BLaER1 (cell line): ENCODE results near the gene EDAR.

Experiments
- H3K27ac ChIP-seq: shearing (Covaris generic); formaldehyde crosslinking; 2 replicates; pipeline ENCODE4 v1.8.1; 2022
- H3K27me3 ChIP-seq: shearing (Covaris generic); formaldehyde crosslinking; 2 replicates; pipeline ENCODE4 v1.8.1; 2022
- H3K36me3 ChIP-seq: shearing (Covaris generic); formaldehyde crosslinking; 2 replicates; pipeline ENCODE4 v1.8.1; 2022
- H3K4me1 ChIP-seq: shearing (Covaris generic); formaldehyde crosslinking; 2 replicates; pipeline ENCODE4 v1.8.1; 2022
- H3K4me2 ChIP-seq: shearing (Covaris generic); formaldehyde crosslinking; 2 replicates; pipeline ENCODE4 v1.8.1; 2022
- H3K4me3 ChIP-seq: shearing (Covaris generic); formaldehyde crosslinking; 2 replicates; pipeline ENCODE4 v1.8.1; 2022
- H3K9ac ChIP-seq: shearing (Covaris generic); formaldehyde crosslinking; 2 replicates; pipeline ENCODE4 v1.8.1; 2022
- H3K9me3 ChIP-seq: shearing (Covaris generic); formaldehyde crosslinking; 2 replicates; pipeline ENCODE4 v1.8.1; 2022
- H4K20me1 ChIP-seq: shearing (Covaris generic); formaldehyde crosslinking; 2 replicates; pipeline ENCODE4 v1.8.1; 2022
- Cebpa-rat ChIP-seq: shearing (Covaris generic); IDR thresholded peaks from 2 replicates; pipeline ENCODE4 v1.8.1; 2022

EDAR gene

GRCh38 chr2:108921096-108922030, 67.7 kb downstream of the EDAR start:
- Histone ChIP-seq H3K4me1 (peaks cover 39% of the 10 kb centered on the region), H3K36me3 (no peaks in the 10 kb centered on the region), H4K20me1 (no peaks in the 10 kb centered on the region), H3K9ac (no peak overlapping the region), H3K27me3 (no peaks in the 10 kb centered on the region), H3K4me2 (no peak overlapping the region), H3K4me3 (no peak overlapping the region), H3K9me3 (no peaks in the 10 kb centered on the region), H3K27ac (no peak overlapping the region)
- TF ChIP-seq Cebpa-rat = no peak

- no peak for TF ChIP-seq Cebpa-rat
- no peak overlapping the region for H3K27ac ChIP-seq
- H4K20me1 ChIP-seq = no peaks in the 10 kb centered on the region
- no peaks in the 10 kb centered on the region for H3K36me3 ChIP-seq
- no peak overlapping the region for H3K4me2 ChIP-seq
- no peak overlapping the region for H3K4me3 ChIP-seq
- peaks cover 44% of the 10 kb centered on the region for H3K4me1 ChIP-seq
- no peaks in the 10 kb centered on the region for H3K27me3 ChIP-seq
- H3K9me3 ChIP-seq = no peaks in the 10 kb centered on the region
- no peak overlapping the region for H3K9ac ChIP-seq
Observed at GRCh38 chr2:108920686-108921085, 68.3 kb downstream of the EDAR start.

GRCh38 chr2:108919571-108920373, 69.2 kb downstream of the EDAR start:
- Histone ChIP-seq H3K27ac (no peak overlapping the region), H3K9me3 (no peaks in the 10 kb centered on the region), H3K36me3 (no peaks in the 10 kb centered on the region), H3K27me3 (no peaks in the 10 kb centered on the region), H3K9ac (no peak overlapping the region), H3K4me1 (peaks cover 53% of the 10 kb centered on the region), H3K4me2 (no peak overlapping the region), H4K20me1 (no peaks in the 10 kb centered on the region), H3K4me3 (no peak overlapping the region)
- TF ChIP-seq Cebpa-rat = no peak

- no peaks in the 10 kb centered on the region for H3K9me3 ChIP-seq
- no peak for TF ChIP-seq Cebpa-rat
- H3K27me3 ChIP-seq = no peaks in the 10 kb centered on the region
- no peaks in the 10 kb centered on the region for H4K20me1 ChIP-seq
- H3K36me3 ChIP-seq = no peaks in the 10 kb centered on the region
- H3K4me1 ChIP-seq = peaks cover 57% of the 10 kb centered on the region
- no peak overlapping the region for H3K27ac ChIP-seq
- H3K4me3 ChIP-seq = no peak overlapping the region
- H3K9ac ChIP-seq = no peak overlapping the region
- H3K4me2 ChIP-seq = peak overlapping the region; percentile 37
Observed at GRCh38 chr2:108918941-108919341, 70.1 kb downstream of the EDAR start.

- no peak for TF ChIP-seq Cebpa-rat
- H3K4me3 ChIP-seq = no peak overlapping the region
- no peak overlapping the region for H3K9ac ChIP-seq
- no peak overlapping the region for H3K27ac ChIP-seq
- H3K4me1 ChIP-seq = peaks cover 51% of the 10 kb centered on the region
- H3K4me2 ChIP-seq = peak overlapping the region; percentile 37
- no peaks in the 10 kb centered on the region for H3K27me3 ChIP-seq
- no peaks in the 10 kb centered on the region for H4K20me1 ChIP-seq
- no peaks in the 10 kb centered on the region for H3K36me3 ChIP-seq
- no peaks in the 10 kb centered on the region for H3K9me3 ChIP-seq
Observed at GRCh38 chr2:108918156-108918874, 70.7 kb downstream of the EDAR start.

GRCh38 chr2:108917526-108917925, 71.5 kb downstream of the EDAR start:
- H3K36me3 ChIP-seq = no peaks in the 10 kb centered on the region
- no peak overlapping the region for H3K27ac ChIP-seq
- no peaks in the 10 kb centered on the region for H3K9me3 ChIP-seq
- no peak overlapping the region for H3K4me3 ChIP-seq
- H4K20me1 ChIP-seq = no peaks in the 10 kb centered on the region
- H3K9ac ChIP-seq = no peak overlapping the region
- TF ChIP-seq Cebpa-rat = no peak
- H3K27me3 ChIP-seq = no peaks in the 10 kb centered on the region
- H3K4me1 ChIP-seq = peaks cover 49% of the 10 kb centered on the region
- H3K4me2 ChIP-seq = peak overlapping the region; percentile 57

GRCh38 chr2:108916796-108917421, 72.1 kb downstream of the EDAR start:
- Histone ChIP-seq H4K20me1 (no peaks in the 10 kb centered on the region), H3K4me2 (peak overlapping the region; percentile 57), H3K4me3 (no peak overlapping the region), H3K9ac (no peak overlapping the region), H3K27me3 (no peaks in the 10 kb centered on the region), H3K9me3 (no peaks in the 10 kb centered on the region), H3K27ac (peak overlapping the region; percentile 39; the same call in 1 of the 2 replicates), H3K4me1 (peaks cover 49% of the 10 kb centered on the region), H3K36me3 (no peaks in the 10 kb centered on the region)
- TF ChIP-seq Cebpa-rat = no peak

GRCh38 chr2:108916122-108916795, 72.8 kb downstream of the EDAR start:
- Histone ChIP-seq H3K27me3 (no peaks in the 10 kb centered on the region), H3K36me3 (no peaks in the 10 kb centered on the region), H3K4me2 (peak overlapping the region; percentile 57), H3K4me1 (peaks cover 49% of the 10 kb centered on the region), H4K20me1 (no peaks in the 10 kb centered on the region), H3K9ac (no peak overlapping the region), H3K27ac (peak overlapping the region; percentile 39; the same call in 1 of the 2 replicates), H3K9me3 (no peaks in the 10 kb centered on the region), H3K4me3 (no peak overlapping the region)
- TF ChIP-seq Cebpa-rat = no peak

- Histone ChIP-seq H3K4me1 (peaks cover 42% of the 10 kb centered on the region), H3K27me3 (no peaks in the 10 kb centered on the region)
Observed at GRCh38 chr2:108912629-108912902, 76.5 kb downstream of the EDAR start.

More at GRCh38 chr2:108912629-108912902, 76.5 kb downstream of the EDAR start:
- no peak overlapping the region for H3K9ac ChIP-seq
- H3K36me3 ChIP-seq = no peaks in the 10 kb centered on the region
- no peaks in the 10 kb centered on the region for H4K20me1 ChIP-seq
- no peak overlapping the region for H3K4me2 ChIP-seq
- H3K27ac ChIP-seq = no peak overlapping the region
- TF ChIP-seq Cebpa-rat = no peak
- no peaks in the 10 kb centered on the region for H3K9me3 ChIP-seq
- no peak overlapping the region for H3K4me3 ChIP-seq
